ENCODE results near the gene GDPGP1. TPM values are rescaled to one million over a fixed set of nuclear protein-coding genes. Genes with fewer than 3 reads are reported as not detected.
"Not testable (repeated sequence)": the region's sequence is repeated elsewhere in the genome, so short reads cannot be mapped to it uniquely, and the experiment has no call there.

The GDPGP1 gene
- total RNA-seq, 2 experiments from 2014 or later, result 7.5 to 8.3 TPM

DNA sequence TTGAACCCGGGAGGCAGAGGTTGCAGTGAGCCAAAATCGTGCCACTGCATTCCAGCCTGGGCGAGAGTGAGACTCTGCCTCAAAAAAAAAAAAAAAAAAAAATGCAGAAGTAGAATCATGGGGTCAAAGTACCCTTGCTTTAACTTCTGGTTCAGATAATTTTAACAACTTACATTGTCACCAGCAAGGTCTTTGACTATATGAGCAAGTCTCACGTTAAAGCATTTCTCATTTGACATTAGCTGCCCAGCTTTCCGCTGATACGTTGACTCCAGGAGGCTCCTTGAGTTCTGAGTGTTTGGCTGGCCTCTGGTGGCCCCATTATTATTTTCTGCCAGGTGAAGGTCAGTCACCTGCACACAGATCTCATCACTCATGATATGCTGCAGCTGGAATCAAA lies 47.6 kb downstream of the GDPGP1 start:
- CTCF ChIA-PET; H3K9me3 Mint-ChIP-seq; H3K36me3 ChIP-seq (ENCODE audit: insufficient read depth, low read length); ATAC-seq (ENCODE audit: poor library complexity); H3K27me3 Mint-ChIP-seq; H3K27ac ChIP-seq (ENCODE audit: low read depth in 1 of 2, low read length in 2 of 2); H3K9me3 ChIP-seq (ENCODE audit: control insufficient read depth in 1 of 2, insufficient read depth in 1 of 2, low read length in 2 of 2); H3K27me3 ChIP-seq (ENCODE audit: control insufficient read depth in 1 of 2, insufficient read depth in 2 of 2, low read length in 2 of 2); H3K4me1 ChIP-seq (ENCODE audit: insufficient read depth, low read length); H3K4me1 Mint-ChIP-seq (ENCODE audit: low read depth); DNase-seq; H3K36me3 Mint-ChIP-seq (ENCODE audit: low read depth); H3K4me3 Mint-ChIP-seq; H3K4me3 ChIP-seq (ENCODE audit: low read length); H3K27ac Mint-ChIP-seq: not testable (repeated sequence)
- intact Hi-C loops (cut with DNase I, micrococcal nuclease), result loop anchor here in 1 of 2 experiments (10.0 kb wide), 1 partner anchor 537 kb away; no protein-coding TSS in a partner anchor
- POLR2A ChIA-PET, result interaction anchor here (0.6 kb wide), 1 partner anchor 127 kb away, joined by 3 read pairs; no protein-coding TSS in a partner anchor

DNA sequence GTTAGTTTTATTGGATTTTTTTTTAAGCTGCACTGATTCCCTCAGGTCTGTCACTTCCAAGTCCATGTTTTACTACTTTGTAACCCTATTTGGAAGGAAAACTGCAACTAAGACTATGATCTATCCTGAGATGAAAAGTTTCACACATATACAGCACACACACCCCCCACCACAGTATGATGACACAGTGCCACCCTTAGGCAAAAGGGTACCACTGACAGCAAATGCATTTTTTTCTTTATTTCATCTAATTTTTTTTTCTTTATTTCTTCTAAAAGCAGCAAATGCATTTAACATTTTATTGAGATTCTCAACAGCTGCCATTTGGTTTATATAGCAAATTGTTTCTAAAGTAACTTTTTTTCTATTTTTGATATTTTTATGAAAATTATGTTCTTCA lies 52.7 kb downstream of the GDPGP1 start:
- H3K36me3 ChIP-seq (ENCODE audit: insufficient read depth, low read length), result no peaks in the 10 kb centered on the region
- H3K9me3 ChIP-seq (ENCODE audit: control insufficient read depth in 1 of 2, insufficient read depth in 1 of 2, low read length in 2 of 2), result no peaks in the 10 kb centered on the region
- H3K4me3 ChIP-seq (ENCODE audit: low read length), result no peak overlapping the region
- H3K27ac ChIP-seq (ENCODE audit: low read depth in 1 of 2, low read length in 2 of 2), result no peak overlapping the region
- peaks cover 2% of the 10 kb centered on the region for H3K4me1 ChIP-seq (ENCODE audit: insufficient read depth, low read length)
- Mint-ChIP-seq H3K27me3 (no peaks in the 10 kb centered on the region), H3K27ac (no peak overlapping the region), H3K4me1 (ENCODE audit: low read depth) (no peaks in the 10 kb centered on the region), H3K9me3 (no peaks in the 10 kb centered on the region), H3K36me3 (ENCODE audit: low read depth) (no peaks in the 10 kb centered on the region), H3K4me3 (no peak overlapping the region)
- ChIA-PET POLR2A (no interaction called here), CTCF (interaction anchor here (1.2 to 1.7 kb wide), 7 partner anchors 15 to 144 kb away, joined by 3 to 7 read pairs (median 4); partner anchors contain the start of genes CIB1, GDPGP1 and TTLL13)
- intact Hi-C loops (cut with DNase I, micrococcal nuclease), result loop anchor here (1.0 to 10.0 kb wide), 2 partner anchors 143 to 542 kb away; no protein-coding TSS in a partner anchor
- peak; percentile 98 for ATAC-seq (ENCODE audit: poor library complexity)
- peak in 11 of 14 experiments; percentile 14 to 77 (median 44) for DNase-seq
- H3K27me3 ChIP-seq (ENCODE audit: control insufficient read depth in 1 of 2, insufficient read depth in 2 of 2, low read length in 2 of 2), result no peaks in the 10 kb centered on the region
- TF ChIP-seq, protein P1, sequence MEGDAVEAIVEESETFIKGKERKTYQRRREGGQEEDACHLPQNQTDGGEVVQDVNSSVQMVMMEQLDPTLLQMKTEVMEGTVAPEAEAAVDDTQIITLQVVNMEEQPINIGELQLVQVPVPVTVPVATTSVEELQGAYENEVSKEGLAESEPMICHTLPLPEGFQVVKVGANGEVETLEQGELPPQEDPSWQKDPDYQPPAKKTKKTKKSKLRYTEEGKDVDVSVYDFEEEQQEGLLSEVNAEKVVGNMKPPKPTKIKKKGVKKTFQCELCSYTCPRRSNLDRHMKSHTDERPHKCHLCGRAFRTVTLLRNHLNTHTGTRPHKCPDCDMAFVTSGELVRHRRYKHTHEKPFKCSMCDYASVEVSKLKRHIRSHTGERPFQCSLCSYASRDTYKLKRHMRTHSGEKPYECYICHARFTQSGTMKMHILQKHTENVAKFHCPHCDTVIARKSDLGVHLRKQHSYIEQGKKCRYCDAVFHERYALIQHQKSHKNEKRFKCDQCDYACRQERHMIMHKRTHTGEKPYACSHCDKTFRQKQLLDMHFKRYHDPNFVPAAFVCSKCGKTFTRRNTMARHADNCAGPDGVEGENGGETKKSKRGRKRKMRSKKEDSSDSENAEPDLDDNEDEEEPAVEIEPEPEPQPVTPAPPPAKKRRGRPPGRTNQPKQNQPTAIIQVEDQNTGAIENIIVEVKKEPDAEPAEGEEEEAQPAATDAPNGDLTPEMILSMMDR (IDR thresholded peaks at IDR 0.05), result peak; percentile 89

DNA sequence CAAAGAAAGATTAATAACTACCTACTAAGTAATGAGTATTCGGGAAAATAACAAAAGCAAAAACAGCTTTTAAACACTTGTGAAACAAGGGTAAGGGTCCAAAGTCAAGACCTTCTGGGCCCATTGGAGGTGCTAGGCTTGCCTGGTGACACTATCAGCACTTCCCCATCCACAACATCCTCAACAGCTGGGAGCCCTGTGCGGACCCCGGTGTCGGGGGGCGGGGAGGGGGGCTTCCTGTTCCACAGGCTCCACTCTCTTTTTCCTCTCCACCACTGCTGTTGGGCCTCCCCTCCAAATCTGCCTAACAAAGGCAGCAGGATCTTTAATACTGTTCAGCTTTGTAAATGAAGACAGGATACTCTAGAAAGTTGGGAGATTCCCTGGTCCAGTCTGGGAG lies 53.1 kb downstream of the GDPGP1 start:
- H3K9me3 Mint-ChIP-seq, result no peaks in the 10 kb centered on the region
- TF ChIP-seq, protein P1 (IDR thresholded peaks at IDR 0.05), result no peak

More for the DNA sequence above, 53.1 kb downstream of the GDPGP1 start:
- Histone ChIP-seq H3K27ac (ENCODE audit: low read depth in 1 of 2, low read length in 2 of 2) (no peak overlapping the region), H3K36me3 (ENCODE audit: insufficient read depth, low read length) (no peaks in the 10 kb centered on the region), H3K27me3 (ENCODE audit: control insufficient read depth in 1 of 2, insufficient read depth in 2 of 2, low read length in 2 of 2) (no peaks in the 10 kb centered on the region), H3K9me3 (ENCODE audit: control insufficient read depth in 1 of 2, insufficient read depth in 1 of 2, low read length in 2 of 2) (no peaks in the 10 kb centered on the region), H3K4me1 (ENCODE audit: insufficient read depth, low read length) (peaks cover 3% of the 10 kb centered on the region), H3K4me3 (ENCODE audit: low read length) (no peak overlapping the region)
- POLR2A ChIA-PET, result no interaction called here
- Mint-ChIP-seq H3K4me3 (no peak overlapping the region), H3K27ac (no peak overlapping the region), H3K27me3 (no peaks in the 10 kb centered on the region), H3K4me1 (ENCODE audit: low read depth) (no peaks in the 10 kb centered on the region), H3K36me3 (ENCODE audit: low read depth) (no peaks in the 10 kb centered on the region)
- no peak for ATAC-seq (ENCODE audit: poor library complexity)
- intact Hi-C loops (cut with DNase I, micrococcal nuclease), result loop anchor here in 1 of 2 experiments (10.0 kb wide), 1 partner anchor 542 kb away; no protein-coding TSS in a partner anchor
- DNase-seq, result no peak
- CTCF ChIA-PET, result interaction anchor here (1.2 to 1.7 kb wide), 7 partner anchors 14 to 144 kb away, joined by 3 to 7 read pairs (median 4); partner anchors contain the start of genes CIB1, GDPGP1 and TTLL13
